ENCODE data around the gene CNKSR3.
"Not testable (repeated sequence)": the region's sequence is repeated elsewhere in the genome, so short reads cannot be mapped to it uniquely, and the experiment has no call there.

The CNKSR3 gene

GRCh38 chr6:154549179-154549578 is 38.7 kb upstream of the CNKSR3 start:
- no peak for TF ChIP-seq CTCF (IDR thresholded peaks at IDR 0.05; ENCODE audit: extremely low read depth, insufficient read depth, missing control alignments)
- in situ Hi-C loops (cut with MboI; ENCODE audit: low pct_unique_long_range_greater_than_20kb, low sequenced_read_pairs, unreplicated experiment) = no loop called here
- no peak for DNase-seq (ENCODE audit: low spot score)

GRCh38 chr6:154548130-154548830 is 37.8 kb upstream of the CNKSR3 start:
- DNase-seq (ENCODE audit: low spot score) = no peak
- TF ChIP-seq CTCF (IDR thresholded peaks at IDR 0.05; ENCODE audit: extremely low read depth, insufficient read depth, missing control alignments) = no peak
- in situ Hi-C loops (cut with MboI; ENCODE audit: low pct_unique_long_range_greater_than_20kb, low sequenced_read_pairs, unreplicated experiment) = no loop called here

- in situ Hi-C loops (cut with MboI; ENCODE audit: low pct_unique_long_range_greater_than_20kb, low sequenced_read_pairs, unreplicated experiment) = no loop called here
- no peak for DNase-seq (ENCODE audit: low spot score)
- no peak for TF ChIP-seq CTCF (IDR thresholded peaks at IDR 0.05; ENCODE audit: extremely low read depth, insufficient read depth, missing control alignments)
Observed at GRCh38 chr6:154543628-154544027, 33.1 kb upstream of the CNKSR3 start.

GRCh38 chr6:154542747-154543146 is 32.3 kb upstream of the CNKSR3 start:
- in situ Hi-C loops (cut with MboI; ENCODE audit: low pct_unique_long_range_greater_than_20kb, low sequenced_read_pairs, unreplicated experiment) = no loop called here
- no peak for TF ChIP-seq CTCF (IDR thresholded peaks at IDR 0.05; ENCODE audit: extremely low read depth, insufficient read depth, missing control alignments)
- DNase-seq (ENCODE audit: low spot score) = no peak

- in situ Hi-C loops (cut with MboI; ENCODE audit: low pct_unique_long_range_greater_than_20kb, low sequenced_read_pairs, unreplicated experiment); DNase-seq (ENCODE audit: low spot score): not testable (repeated sequence)
Observed at GRCh38 chr6:154541837-154542236, 31.4 kb upstream of the CNKSR3 start.

GRCh38 chr6:154539593-154540269 is 29.2 kb upstream of the CNKSR3 start:
- DNase-seq (ENCODE audit: low spot score) = no peak
- no peak for TF ChIP-seq CTCF (IDR thresholded peaks at IDR 0.05; ENCODE audit: extremely low read depth, insufficient read depth, missing control alignments)
- in situ Hi-C loops (cut with MboI; ENCODE audit: low pct_unique_long_range_greater_than_20kb, low sequenced_read_pairs, unreplicated experiment) = no loop called here

- TF ChIP-seq CTCF (IDR thresholded peaks at IDR 0.05; ENCODE audit: extremely low read depth, insufficient read depth, missing control alignments) = no peak
- in situ Hi-C loops (cut with MboI; ENCODE audit: low pct_unique_long_range_greater_than_20kb, low sequenced_read_pairs, unreplicated experiment) = no loop called here
- DNase-seq (ENCODE audit: low spot score) = no peak
Observed at GRCh38 chr6:154538640-154539191, 28.2 kb upstream of the CNKSR3 start.

All from GM13977 (cell line).